GM18498 (cell line): ENCODE measurements around the gene RUNX1.
A peak's percentile ranks its signal among the peaks of the same experiment; 100 is the strongest.
"Not testable (repeated sequence)": the region's sequence is repeated elsewhere in the genome, so short reads cannot be mapped to it uniquely, and the experiment has no call there.

Experiments
- ATAC-seq: cut with Tn5 transposase; IDR thresholded peaks from one replicate; pipeline ENCODE4 v1.9.1; 2021; ENCODE audit warnings: mild to moderate bottlenecking, moderate library complexity; ENCODE audit not compliant: unreplicated experiment

Gene RUNX1

DNA sequence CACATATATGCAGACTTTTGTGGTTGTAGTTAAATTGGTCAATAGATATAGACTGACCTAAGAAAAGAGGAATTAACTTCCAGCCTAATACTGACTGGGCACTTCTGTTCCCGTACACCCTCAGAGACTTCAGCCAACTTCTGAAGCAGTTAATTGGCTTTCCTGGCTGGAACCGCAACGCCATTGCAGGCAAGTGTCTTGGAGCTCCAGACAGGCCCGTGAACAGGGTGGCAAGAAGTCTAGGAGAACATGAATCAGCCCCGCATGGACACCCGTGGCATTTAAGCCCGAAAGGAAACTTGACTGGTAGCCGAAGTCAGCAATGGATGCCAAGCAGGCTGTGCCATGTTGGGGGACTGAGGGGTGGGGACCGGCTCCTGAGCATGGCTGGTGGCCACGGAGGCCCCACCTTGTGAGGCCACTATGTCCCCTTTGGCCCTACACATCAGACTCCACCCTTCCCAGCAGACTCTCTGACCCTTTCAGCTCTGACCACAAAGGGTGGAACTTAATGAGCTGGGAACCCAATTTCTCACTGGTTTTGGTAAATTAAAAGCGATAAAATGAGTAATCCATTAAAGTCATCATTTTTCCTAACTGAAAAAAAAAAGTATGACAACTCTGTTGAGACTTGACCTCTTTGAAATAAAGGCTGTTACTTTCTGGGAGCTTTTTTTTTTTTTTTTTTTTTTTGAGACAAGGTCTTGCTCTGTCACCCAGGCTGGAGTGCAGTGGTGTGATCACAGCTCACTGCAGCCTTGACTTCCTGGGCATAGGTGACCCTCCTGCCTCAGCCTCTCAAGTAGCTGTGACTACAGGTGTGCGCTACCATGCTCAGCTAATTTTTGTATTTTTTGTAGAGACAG is 54.1 kb downstream of the RUNX1 start:
- no peak for ATAC-seq

DNA sequence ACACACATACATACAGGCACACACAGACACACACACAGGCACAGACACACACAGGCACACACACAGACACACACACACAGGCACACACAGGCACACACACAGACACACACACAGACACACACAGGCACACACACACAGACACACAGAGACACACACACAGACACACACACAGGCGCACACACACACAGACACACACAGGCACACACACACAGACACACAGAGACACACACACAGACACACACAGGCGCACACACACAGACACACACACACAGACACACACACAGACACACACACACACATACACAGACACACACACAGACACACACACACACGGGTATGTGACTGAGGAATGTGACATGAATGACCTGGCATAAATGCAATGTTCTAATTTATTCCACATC is 55.6 kb downstream of the RUNX1 start:
- ATAC-seq: not testable (repeated sequence)

DNA sequence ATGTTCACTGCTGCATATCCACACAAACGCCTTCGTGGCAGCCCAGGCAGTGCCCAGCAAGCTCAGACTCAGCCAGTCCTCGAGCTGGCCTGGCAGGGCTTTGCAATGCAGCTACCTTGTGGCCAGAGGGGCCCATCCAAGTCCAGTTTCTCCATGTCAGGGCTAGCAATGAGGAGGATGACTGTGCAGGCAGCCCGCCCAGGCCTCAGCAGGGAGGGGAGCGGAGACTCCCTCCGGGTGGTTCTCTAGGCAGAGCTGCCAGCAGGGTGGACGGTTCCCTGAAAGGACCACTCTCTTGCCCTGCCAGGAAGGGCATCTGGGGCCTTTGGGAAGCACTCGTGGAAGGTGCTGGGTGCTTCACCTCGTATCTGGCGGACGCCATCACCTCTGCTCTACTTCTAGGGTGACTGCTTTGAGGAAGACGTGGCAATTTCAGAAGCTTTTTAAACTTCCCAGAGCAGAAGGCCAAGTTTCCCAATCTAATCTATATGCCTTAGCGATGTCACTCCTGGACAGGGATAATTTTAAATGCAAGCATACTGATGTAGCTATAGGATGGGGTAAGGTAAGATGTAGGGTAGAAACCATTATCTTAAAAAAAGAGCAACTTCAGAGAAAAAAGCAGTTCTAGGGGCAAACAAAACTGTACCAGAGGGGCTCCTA is 56.2 kb downstream of the RUNX1 start:
- ATAC-seq: no peak

DNA sequence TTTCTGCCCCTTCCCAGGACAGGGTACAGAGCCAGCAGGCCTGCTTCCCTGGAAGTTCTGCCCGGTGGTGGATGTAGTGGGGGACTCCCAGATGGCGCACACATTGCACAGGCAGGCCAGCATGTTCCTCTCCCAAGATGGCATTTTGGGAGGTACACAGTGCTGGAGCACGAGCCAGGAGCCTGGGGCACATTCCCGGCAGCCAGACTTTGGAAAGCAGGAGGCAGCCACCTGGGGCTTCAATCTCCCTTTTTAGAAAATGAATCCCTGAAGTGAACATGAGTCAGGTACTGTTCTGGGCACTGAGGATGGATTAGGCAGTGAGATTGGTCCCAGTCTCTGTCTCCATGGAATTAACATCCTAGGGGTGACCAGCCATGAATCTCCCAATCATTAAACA is 56.9 kb downstream of the RUNX1 start:
- no peak for ATAC-seq

DNA sequence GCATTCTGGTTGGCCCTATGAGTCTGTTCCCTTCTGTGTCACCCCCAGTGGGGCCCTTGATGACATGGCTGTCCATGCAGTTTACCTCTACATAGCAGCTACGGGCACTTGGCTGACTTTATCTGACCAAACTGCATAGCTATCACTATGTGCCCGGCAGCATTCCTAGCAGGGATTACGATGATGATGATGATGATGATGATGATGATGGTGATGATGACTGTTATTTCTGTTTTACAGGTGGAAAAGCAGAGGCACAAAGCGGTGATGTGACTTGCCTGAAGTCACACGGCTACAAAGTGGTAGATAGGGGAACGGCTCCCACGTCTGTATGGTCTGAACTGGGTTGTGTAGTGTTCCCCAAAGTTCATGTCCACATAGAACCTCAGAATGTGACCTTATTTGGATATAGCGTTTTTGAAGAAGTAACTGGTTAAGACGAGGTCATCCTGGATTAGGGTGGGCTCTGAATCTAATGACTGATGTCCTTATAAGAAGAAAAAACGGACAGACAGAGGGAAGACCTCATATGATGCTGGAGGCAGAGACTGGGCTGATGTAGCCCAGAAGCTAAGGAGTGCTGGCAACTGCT is 57.6 kb downstream of the RUNX1 start:
- ATAC-seq: no peak

DNA sequence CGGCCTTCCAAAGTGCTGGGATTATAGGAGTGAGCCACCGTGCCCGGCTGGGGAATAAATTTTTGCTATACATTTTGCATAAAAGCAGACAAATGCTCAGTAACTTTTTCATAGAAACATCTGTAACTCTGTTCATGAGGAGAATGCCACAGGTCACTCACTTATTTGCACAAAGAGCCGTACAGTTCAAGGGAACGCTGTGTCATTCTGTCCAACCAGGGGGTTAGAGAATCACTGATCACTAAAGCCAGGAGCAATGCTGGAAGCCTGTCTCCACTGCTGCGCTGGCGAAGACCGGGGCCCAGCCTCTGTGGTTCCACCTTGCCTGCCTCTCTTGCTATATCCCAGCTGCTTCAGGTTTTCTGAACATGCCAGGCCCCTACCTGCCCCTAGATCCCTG is 58.3 kb downstream of the RUNX1 start:
- no peak for ATAC-seq

DNA sequence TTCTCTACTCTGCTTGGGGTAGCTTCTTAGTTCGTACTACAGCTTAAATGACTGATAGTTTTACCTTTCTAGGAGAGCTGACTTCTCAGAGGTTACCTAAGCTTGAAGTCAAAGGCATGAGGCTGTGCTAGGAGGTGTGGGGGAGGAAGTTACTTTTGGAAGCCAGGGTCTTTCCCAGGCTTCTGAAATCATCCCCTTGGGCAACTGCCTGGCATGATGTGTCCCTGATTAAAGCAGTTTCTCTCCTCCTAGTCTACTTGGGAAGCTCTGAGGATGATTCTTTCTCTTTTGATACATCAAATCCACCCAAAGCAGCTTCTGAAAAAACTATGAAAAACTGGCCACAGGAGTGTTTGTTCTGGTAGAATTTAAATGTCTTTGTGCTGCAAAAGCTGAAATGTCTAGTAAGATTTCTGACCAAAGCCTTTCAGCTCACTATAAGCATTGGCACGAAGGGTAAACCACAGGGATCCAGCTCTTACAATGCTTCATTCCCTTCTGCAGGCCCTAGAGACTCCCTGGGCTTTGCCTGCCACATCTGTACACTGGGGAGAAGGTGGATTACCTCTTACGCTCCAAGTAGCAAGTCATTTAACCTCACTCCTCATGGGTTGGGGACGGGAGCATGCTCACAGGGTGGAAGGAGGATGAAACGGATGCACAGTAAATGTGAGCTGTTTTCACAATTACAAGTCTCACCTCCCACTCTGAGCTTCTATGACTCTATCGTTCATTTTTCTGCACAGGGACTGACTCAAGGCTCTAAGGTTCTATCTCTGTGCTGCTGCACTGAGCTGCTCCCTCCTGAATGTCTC is 59.6 kb downstream of the RUNX1 start:
- no peak for ATAC-seq

DNA sequence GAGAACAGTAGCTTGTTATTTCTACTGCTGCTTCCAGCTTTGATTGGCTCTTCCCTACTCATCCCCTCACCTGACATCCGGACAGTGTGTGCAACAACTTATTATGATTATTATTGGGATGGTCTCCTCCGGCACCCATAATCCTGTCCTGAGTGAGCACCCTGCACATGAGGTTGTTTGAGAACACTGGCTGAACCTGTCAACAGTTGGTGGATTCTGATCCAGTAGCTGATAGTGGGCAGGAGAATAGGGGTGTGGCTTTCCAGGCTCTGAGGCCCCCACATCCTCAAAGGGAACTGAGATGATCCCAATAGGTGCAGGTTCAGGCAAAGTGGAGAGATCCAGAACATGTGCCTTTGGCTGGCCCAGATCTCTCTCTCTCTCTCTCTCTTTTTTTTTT is 60.5 kb downstream of the RUNX1 start:
- ATAC-seq: no peak

DNA sequence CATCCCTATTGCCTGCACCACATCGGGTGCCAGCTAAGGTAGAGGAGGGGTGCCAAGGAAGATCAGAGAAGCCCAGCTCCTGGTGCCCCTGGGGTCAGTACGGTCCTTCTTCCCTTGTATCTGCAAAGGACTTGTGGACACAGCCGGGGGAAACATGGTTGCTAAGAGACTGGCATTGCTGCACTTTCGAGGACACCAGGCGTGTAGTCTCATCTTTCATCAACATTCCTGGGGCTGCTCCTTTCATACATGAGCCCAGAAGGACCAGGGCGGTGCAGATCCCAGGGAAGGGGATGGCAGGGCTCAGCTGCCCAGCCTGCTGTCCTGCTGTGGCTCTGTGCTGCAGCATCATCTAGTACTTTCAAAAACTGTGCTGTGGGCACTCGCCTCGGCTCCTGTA is 61.0 kb downstream of the RUNX1 start:
- no peak for ATAC-seq

DNA sequence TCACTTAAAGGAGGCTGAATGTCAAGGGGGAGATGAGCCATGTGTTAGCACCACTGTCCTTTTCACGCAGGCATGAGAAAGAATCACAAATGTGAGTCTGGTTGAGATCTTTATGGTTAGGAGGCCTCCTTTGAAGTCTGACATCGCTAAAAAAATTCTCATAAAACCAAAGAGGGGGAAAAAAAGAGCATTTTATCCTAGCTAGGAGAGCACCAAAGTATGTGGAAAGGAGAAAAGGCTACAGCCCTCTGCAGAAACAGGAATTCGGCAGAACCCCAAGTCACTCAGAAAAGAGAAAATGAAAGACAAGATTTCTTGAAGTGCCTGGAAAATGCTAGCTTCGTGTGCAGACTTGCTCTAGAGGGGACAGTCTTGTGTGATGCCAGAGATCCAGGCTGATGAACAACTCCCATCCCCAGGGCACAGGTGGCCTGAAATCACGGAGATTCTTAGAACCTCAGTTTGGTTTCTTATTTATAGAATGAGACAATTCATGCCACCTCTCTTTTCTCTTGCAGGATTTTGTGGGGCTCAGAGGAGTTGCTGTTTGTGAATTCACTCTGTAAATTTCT is 61.5 kb downstream of the RUNX1 start:
- ATAC-seq: no peak

DNA sequence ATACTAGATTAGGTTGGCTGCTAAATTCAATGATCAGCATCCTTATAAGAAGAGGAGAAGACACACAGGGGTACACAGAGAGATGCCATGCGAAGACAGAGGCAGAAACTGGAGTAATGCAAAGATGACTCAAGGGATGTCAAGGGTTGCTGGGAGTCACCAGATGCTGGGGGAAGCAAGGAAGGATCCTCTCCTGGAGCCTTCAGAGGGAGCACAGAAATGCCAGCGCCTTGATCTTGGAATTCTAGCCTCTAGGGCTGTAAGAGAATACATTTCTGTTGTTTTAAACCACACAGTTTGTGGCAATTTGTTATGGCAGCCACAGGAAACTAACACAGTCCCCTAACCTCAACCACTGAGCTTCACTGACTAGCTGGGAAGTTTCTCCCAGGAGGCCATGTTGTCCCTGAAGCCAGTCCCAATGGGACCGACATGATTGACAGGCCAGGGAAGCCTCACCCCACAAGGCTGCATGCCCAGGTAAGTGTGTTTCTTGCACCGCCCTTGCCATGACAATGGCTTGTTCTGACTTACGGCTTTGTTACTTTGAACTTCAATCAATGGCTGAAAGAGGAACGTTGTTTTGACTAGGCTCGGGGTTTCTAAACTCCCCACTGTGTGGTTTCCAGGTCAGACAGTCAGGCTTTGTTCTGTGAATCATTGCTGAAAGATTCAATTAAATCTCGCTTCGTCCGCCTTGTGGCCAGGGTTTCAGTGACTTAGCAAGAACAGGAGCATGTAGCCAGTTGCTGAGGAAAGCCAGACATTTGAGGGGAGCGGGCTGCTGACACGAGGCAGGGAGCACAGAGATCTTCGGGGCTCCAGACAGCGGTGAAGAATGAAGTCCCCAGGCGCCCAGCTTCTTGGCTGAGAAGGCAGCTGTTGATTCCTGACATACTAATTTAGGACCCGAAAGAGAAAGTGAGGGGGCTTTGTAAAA is 62.3 kb downstream of the RUNX1 start:
- ATAC-seq: peak; percentile 65

DNA sequence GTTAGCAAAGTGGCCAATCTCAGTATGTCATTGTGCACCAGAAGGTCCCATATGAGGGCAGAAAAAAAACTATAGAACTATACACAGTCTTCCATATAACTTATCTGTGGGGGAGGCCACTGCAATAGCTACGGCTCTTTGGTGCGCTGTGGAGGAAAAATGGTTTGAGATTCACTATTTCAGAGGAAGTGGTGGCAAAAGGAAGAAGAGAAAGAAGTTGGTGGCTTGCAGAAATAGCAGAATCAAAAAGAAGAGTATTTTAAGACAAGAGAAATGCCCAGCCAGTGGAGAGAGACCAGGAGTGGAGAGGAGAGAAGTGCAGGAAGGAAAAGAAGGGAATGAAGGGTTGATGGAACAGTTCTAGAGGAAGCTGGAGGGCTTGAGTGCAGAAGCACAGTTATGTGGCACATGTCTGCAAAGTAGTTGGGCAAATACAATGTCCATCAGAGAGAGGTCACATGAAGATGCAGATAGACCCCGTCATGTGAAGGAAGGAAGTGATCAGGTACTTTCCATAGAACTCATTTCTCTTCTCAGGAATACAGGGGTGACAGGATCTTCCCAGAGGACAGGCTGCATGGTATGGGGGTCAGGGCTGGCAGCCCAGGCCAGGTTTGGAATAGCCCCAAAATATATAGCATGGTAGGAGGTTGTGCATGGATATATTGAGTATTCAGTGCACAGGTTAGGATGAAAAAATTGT is 64.6 kb downstream of the RUNX1 start:
- ATAC-seq: no peak

DNA sequence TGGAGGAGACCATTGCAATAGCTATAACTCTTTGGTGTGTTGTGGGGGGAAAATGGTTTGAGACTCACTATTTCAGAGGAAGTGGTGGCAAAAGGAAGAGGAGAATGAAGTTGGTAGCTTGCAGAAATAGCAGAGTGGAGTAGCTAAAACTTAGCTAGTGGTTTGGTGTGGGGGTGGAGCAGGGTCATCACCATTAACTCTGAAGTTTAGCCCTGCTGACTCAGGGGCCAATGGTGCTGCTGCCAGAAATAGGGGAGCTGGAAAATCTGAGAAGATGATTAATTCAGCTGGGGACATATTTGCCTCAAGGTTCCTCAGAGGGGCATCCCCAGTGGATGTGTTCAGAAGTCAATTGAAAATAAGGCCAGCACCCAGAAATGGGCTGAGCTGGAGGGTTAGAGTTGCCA is 65.4 kb downstream of the RUNX1 start:
- ATAC-seq: no peak

DNA sequence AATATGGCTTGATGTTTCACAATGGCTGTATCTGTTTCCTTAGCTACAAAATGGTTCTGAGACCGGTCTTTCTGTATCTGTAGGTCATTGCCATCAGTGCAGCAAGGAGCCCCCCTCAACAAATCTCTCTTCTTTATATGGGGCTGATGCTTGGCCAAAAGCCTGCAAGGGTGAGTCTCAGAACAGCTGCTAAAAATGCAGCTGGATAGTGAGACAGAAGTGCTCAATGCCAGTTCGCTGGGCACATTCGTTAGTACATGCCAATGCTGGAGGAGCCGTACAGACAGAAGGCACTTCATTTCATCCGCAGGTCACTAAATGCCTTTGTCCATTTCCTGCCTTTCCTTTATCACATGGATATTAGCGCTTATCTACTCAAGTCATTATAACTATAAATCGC is 67.3 kb downstream of the RUNX1 start:
- no peak for ATAC-seq

DNA sequence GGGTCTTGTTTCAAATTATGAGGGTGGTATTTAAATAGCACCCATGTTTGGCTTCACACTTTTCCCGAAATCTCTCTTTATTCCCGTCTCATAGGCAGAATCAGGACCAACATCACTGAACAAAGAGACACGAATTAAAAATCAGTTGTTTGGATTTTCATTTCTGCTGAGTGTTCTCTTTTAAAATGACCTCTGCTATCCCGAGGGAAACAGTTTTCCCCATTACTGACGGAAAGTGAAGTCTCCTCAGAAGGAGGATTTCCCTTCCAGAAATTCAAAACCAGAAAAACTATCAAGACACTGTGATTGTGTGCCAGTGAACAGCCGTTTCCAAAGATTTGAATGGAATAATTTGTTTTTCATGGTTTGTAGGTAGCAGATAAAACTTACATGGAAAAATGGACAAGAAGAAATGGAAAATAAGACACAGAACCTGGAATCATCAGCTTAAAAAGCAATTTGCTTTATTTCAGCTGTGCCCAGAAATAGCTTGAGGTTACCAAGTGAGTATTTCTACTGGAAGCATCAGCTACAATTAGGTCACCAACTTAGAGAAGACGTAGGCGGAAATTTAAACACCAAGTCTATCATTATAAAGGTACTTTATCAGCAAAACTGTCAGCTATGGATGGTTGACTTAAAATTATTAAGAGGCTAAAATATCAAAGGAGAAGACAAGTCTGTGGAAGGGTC is 68.5 kb downstream of the RUNX1 start:
- no peak for ATAC-seq

DNA sequence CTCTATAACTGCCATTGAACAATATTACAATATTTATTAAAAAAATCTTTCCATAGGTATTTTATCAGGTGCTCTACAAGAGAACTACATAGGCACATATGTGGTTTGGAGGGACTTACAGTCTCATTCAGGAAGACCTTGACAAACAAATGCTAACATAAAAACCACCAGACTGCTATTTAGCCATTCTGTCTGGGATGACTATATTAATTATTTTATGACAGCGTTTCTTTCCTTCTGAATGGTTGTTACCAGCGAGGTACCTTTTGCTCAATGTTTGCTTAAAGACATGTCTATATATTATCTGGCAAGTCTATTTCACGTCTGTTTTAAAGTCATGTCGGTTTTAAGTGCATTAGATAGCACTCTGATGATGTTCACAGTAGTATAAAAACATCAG is 69.7 kb downstream of the RUNX1 start:
- no peak for ATAC-seq

DNA sequence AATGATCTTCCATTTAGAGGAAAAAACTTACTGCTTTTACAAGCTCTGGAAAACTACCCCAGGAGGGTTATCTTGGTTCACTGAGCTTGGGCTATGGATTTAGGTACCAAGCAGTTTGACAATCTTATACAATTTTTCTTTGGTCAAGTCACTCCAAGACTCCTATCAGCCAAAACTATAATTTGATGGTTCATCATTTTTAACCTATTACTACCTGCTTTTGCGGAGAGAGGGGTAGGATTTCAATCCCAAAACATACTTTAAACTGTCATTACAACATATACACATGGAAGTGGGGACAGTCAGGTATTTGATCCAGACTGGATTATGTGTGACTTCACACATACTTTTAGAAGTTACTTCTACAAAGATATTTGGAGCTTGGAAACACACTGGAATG is 71.8 kb downstream of the RUNX1 start:
- no peak for ATAC-seq

DNA sequence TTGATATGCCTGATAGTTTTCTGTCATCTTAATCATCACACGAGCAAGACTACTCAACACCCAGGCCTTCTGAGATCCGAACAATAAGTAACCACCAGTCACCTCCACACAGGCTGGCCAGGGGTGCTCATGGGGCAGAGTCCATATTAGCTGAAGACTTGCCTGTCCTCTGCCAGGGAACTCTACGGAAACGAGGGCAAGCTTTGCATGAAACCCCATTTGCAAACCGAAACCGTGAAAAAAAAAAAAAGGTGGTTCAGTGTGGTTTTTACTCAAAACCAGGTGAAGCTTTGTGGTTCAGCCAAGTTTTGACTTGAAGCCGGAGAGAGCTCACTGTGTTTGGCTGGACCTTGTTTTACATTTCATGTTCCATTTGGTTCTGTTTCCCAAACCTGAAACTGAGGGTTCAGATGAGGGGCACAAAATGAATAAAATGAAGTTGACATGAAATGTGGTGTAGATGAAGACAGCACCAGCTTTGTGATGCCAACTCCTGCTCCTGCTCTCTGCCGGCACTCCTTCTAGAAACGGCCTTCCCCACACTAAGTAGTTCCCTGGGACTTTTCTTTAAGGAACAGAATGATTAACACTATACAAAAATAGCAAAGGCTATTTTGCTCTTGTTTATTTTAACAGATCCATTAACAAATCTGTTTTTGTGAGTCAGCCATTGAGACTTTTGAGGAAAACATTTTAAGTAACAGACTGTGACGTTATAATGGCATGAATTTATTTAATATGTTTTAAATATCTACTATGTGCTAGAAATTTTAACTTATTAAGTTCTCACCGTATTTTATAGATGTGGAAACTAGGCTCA is 74.7 kb downstream of the RUNX1 start:
- peak; percentile 94 for ATAC-seq
